Measurements from ENCODE around the gene SLC23A3. TPM values are rescaled to one million over a fixed set of nuclear protein-coding genes. Genes with fewer than 3 reads are reported as not detected.

Gene SLC23A3
- total and polyA plus RNA-seq, 9 of the 15 experiments (the other 6 are each of a cell fraction or from before 2014, with no cell fraction given) = 0.06 to 0.64 (median 0.16) TPM

DNA sequence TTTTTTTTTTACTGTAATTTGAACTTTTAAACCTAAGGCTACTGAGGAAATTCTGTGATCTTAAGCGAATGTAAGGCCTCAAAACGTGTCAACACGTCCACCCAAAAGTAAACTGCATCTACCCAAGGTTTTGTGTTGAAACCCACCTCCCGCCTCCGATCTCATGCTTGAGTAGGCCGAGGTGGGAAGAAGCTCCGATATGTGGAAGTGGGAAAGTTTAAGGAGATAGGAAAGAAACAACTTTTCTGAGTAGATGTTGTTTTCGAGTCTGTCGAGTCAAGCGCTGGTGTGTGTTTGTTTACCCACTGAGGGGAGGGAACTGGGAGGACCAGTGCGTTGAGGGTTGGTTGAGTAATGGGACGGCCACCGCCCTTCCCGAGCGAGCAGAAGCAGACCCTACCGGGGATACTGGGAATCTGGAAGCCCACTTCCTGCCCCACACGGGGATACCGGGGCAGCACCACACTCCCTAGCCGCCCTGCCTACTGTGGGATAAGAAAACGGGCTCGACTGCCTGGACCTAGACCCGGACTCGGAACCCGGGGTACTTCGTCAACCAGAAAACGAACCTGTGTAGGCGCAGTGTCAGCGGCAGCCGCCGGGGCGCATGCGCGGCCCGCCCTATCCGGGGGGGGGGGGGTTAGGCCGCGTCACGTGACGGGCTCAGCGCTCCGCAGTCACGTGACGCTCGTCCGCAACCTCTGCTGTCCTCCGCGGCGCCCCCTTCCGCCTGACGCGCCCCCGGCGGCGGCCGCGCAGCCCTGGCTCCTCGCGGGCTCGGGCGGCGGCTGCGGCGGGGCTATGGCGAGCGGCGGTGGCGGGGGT, 7.9 kb upstream of the SLC23A3 start, which contains the start of gene RETREG2 (continued):
- TF ChIP-seq, protein P1, sequence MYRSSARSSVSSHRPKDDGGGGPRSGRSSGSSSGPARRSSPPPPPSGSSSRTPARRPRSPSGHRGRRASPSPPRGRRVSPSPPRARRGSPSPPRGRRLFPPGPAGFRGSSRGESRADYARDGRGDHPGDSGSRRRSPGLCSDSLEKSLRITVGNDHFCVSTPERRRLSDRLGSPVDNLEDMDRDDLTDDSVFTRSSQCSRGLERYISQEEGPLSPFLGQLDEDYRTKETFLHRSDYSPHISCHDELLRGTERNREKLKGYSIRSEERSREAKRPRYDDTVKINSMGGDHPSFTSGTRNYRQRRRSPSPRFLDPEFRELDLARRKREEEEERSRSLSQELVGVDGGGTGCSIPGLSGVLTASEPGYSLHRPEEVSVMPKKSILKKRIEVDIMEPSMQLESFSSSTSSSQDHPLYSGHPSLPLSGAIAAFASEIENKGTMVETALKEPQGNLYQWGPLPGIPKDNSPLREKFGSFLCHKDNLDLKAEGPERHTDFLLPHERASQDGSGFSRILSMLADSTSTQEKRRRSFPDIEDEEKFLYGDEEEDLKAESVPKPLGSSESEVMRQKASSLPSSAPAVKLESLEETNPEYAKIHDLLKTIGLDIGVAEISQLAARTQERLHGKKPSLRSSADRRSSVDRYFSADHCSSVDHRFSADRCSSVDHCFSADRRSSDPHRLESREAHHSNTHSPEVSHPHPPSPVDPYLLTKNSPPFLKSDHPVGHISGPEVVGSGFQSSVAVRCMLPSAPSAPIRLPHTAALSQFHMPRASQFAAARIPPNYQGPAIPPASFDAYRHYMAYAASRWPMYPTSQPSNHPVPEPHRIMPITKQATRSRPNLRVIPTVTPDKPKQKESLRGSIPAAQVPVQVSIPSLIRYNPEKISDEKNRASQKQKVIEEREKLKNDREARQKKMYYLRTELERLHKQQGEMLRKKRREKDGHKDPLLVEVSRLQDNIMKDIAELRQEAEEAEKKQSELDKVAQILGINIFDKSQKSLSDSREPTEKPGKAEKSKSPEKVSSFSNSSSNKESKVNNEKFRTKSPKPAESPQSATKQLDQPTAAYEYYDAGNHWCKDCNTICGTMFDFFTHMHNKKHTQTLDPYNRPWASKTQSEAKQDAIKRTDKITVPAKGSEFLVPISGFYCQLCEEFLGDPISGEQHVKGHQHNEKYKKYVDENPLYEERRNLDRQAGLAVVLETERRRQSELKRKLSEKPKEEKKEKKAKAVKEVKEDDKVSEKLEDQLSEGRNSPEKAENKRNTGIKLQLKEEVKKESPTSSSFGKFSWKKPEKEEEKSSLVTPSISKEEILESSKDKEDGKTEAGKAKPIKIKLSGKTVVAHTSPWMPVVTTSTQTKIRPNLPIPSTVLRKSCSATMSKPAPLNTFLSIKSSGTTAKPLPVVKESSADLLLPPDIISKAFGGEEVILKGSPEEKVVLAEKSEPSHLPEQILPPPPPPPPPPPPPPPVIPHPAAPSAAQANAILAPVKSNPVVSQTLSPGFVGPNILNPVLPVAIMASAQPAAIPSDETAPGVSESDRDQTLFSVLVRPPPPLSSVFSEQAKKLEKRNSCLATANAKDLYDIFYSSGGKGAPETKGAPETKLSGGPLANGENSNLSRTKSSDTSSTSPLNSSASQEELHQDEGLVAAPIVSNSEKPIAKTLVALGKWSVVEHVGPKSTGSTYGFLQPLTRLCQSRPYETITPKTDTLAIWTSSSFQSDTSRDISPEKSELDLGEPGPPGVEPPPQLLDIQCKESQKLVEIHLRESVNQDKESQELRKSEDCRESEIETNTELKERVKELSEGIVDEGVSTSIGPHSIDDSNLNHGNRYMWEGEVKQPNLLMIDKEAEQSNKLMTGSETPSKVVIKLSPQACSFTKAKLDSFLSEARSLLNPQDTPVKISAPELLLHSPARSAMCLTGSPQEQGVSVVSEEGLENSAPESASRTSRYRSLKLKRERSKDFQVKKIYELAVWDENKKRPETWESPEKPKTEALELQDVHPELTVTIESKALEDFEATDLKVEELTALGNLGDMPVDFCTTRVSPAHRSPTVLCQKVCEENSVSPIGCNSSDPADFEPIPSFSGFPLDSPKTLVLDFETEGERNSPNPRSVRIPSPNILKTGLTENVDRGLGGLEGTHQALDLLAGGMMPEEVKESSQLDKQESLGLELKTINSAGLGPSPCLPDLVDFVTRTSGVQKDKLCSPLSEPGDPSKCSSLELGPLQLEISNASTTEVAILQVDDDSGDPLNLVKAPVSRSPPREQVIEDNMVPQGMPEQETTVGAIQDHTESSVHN (IDR thresholded peaks at IDR 0.05; ENCODE audit: borderline replicate concordance in 1 of 2, low read depth in 1 of 2) = no peak
- TF ChIP-seq ATF7 (IDR thresholded peaks at IDR 0.05) = peak; percentile 79
- no peak for TF ChIP-seq HDAC8 (tag; IDR thresholded peaks at IDR 0.05)
- TF ChIP-seq, protein P2, sequence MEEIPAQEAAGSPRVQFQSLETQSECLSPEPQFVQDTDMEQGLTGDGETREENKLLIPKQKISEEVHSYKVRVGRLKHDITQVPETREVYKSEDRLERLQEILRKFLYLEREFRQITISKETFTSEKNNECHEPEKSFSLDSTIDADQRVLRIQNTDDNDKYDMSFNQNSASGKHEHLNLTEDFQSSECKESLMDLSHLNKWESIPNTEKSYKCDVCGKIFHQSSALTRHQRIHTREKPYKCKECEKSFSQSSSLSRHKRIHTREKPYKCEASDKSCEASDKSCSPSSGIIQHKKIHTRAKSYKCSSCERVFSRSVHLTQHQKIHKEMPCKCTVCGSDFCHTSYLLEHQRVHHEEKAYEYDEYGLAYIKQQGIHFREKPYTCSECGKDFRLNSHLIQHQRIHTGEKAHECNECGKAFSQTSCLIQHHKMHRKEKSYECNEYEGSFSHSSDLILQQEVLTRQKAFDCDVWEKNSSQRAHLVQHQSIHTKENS (CRISPR knock-in tag; IDR thresholded peaks at IDR 0.05) = no peak
- no peak for TF ChIP-seq ZZZ3 (IDR thresholded peaks at IDR 0.05)
- TF ChIP-seq, protein P3, sequence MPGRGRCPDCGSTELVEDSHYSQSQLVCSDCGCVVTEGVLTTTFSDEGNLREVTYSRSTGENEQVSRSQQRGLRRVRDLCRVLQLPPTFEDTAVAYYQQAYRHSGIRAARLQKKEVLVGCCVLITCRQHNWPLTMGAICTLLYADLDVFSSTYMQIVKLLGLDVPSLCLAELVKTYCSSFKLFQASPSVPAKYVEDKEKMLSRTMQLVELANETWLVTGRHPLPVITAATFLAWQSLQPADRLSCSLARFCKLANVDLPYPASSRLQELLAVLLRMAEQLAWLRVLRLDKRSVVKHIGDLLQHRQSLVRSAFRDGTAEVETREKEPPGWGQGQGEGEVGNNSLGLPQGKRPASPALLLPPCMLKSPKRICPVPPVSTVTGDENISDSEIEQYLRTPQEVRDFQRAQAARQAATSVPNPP (IDR thresholded peaks at IDR 0.05; ENCODE audit: borderline replicate concordance, insufficient read depth, insufficient read length) = no peak
- TF ChIP-seq RBBP5 (IDR thresholded peaks at IDR 0.05; ENCODE audit: borderline replicate concordance, insufficient read depth, low read length, poor library complexity, severe bottlenecking) = peak; percentile 43
- TF ChIP-seq ZNF212 (CRISPR knock-in tag; IDR thresholded peaks at IDR 0.05) = no peak
- TF ChIP-seq, protein P4, sequence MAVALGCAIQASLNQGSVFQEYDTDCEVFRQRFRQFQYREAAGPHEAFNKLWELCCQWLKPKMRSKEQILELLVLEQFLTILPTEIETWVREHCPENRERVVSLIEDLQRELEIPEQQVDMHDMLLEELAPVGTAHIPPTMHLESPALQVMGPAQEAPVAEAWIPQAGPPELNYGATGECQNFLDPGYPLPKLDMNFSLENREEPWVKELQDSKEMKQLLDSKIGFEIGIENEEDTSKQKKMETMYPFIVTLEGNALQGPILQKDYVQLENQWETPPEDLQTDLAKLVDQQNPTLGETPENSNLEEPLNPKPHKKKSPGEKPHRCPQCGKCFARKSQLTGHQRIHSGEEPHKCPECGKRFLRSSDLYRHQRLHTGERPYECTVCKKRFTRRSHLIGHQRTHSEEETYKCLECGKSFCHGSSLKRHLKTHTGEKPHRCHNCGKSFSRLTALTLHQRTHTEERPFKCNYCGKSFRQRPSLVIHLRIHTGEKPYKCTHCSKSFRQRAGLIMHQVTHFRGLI (CRISPR knock-in tag; IDR thresholded peaks at IDR 0.05) = no peak
- TF ChIP-seq, protein P5, sequence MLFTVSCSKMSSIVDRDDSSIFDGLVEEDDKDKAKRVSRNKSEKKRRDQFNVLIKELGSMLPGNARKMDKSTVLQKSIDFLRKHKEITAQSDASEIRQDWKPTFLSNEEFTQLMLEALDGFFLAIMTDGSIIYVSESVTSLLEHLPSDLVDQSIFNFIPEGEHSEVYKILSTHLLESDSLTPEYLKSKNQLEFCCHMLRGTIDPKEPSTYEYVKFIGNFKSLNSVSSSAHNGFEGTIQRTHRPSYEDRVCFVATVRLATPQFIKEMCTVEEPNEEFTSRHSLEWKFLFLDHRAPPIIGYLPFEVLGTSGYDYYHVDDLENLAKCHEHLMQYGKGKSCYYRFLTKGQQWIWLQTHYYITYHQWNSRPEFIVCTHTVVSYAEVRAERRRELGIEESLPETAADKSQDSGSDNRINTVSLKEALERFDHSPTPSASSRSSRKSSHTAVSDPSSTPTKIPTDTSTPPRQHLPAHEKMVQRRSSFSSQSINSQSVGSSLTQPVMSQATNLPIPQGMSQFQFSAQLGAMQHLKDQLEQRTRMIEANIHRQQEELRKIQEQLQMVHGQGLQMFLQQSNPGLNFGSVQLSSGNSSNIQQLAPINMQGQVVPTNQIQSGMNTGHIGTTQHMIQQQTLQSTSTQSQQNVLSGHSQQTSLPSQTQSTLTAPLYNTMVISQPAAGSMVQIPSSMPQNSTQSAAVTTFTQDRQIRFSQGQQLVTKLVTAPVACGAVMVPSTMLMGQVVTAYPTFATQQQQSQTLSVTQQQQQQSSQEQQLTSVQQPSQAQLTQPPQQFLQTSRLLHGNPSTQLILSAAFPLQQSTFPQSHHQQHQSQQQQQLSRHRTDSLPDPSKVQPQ (CRISPR knock-in tag; IDR thresholded peaks at IDR 0.05; ENCODE audit: borderline replicate concordance) = no peak
